IMR-90 (cell line): ENCODE results near the gene TCTA. TPM values are rescaled to one million over a fixed set of nuclear protein-coding genes. Genes with fewer than 3 reads are reported as not detected.
A peak's percentile ranks its signal among the peaks of the same experiment; 100 is the strongest.

Source experiments
- ATAC-seq: fragments of 200-7000 bp; cut with Tn5 transposase; 2 replicates; pipeline ENCODE4 v1.9.1; 2020; ENCODE audit warnings: low read depth, mild to moderate bottlenecking, moderate library complexity
- BruUV-seq: library from RNA; stranded (reverse); fragments of 400-500 nt; replicated peaks from 2 replicates; lab custom pipeline; 2021; lab: Mats Ljungman, UMichigan
- CTCF ChIA-PET: fragments of 300-600 bp; formaldehyde crosslinking; extraction: SDS; loops from one replicate; lab custom pipeline; 2021; ENCODE audit warnings: antibody characterized with exemption; lab: Yijun Ruan, JAX
- POLR2A ChIA-PET: fragments of 300-600 bp; sonication (Branson Sonifier 250); formaldehyde crosslinking; loops from one replicate; lab custom pipeline; 2022; ENCODE audit warnings: antibody characterized with exemption; ENCODE audit not compliant: unreplicated experiment; lab: Charles Lee
- DNase-seq: peaks from one replicate; pipeline ENCODE4 v3.0.0; 2013
- H2AFZ ChIP-seq: replicated peaks from 2 replicates; pipeline ENCODE3; 2013; ENCODE audit warnings: low read length, mild to moderate bottlenecking; ENCODE audit not compliant: poor library complexity
- H2AK5ac ChIP-seq: 2 replicates; pipeline ENCODE4 v1.6.1; 2013; ENCODE audit warnings: low read depth, low read length, inconsistent platforms
- H2AK9ac ChIP-seq: replicated peaks from 2 replicates; pipeline ENCODE3; 2013; ENCODE audit warnings: mild to moderate bottlenecking, low read depth, low read length, moderate library complexity; ENCODE audit not compliant: poor library complexity
- H2BK120ac ChIP-seq: 2 replicates; pipeline ENCODE4 v1.6.1; 2013; ENCODE audit warnings: low read depth, low read length, inconsistent platforms
- H2BK15ac ChIP-seq: 3 replicates; pipeline ENCODE4 v1.6.1; 2013; ENCODE audit warnings: low read depth, low read length, inconsistent platforms
- H2BK20ac ChIP-seq: 2 replicates; pipeline ENCODE4 v1.6.1; 2013; ENCODE audit warnings: low read depth, mild to moderate bottlenecking, inconsistent platforms, low read length, moderate library complexity
- H2BK5ac ChIP-seq: 2 replicates; pipeline ENCODE4 v1.6.1; 2013; ENCODE audit warnings: mild to moderate bottlenecking, low read depth, low read length, inconsistent platforms; ENCODE audit not compliant: poor library complexity, severe bottlenecking
- H3K14ac ChIP-seq: replicated peaks from 2 replicates; pipeline ENCODE4 v1.6.1; 2013; ENCODE audit warnings: low read depth, low read length, inconsistent platforms
- H3K18ac ChIP-seq: 2 replicates; pipeline ENCODE4 v1.6.1; 2013; ENCODE audit warnings: low read depth, low read length, control low read depth
- H3K23ac ChIP-seq: 2 replicates; pipeline ENCODE4 v1.6.1; 2013; ENCODE audit warnings: low read depth, low read length, inconsistent platforms
- H3K27ac ChIP-seq: 2 replicates; pipeline ENCODE4 v1.5.1; 2013; ENCODE audit warnings: mild to moderate bottlenecking, control low read depth, low read length; ENCODE audit not compliant: insufficient read depth
- H3K27me3 ChIP-seq: 2 replicates; pipeline ENCODE4 v1.6.1; 2013; ENCODE audit warnings: low read length; ENCODE audit not compliant: control insufficient read depth, insufficient read depth
- H3K36me3 ChIP-seq: 2 replicates; pipeline ENCODE4 v1.6.1; 2013; ENCODE audit warnings: low read length, mixed read lengths; ENCODE audit not compliant: control insufficient read depth, insufficient read depth
- H3K4ac ChIP-seq: 2 replicates; pipeline ENCODE4 v1.6.1; 2013; ENCODE audit warnings: low read depth, low read length, inconsistent platforms
- H3K4me1 ChIP-seq: 2 replicates; pipeline ENCODE4 v1.6.1; 2013; ENCODE audit warnings: low read length, mixed read lengths; ENCODE audit not compliant: control insufficient read depth, insufficient read depth
- H3K4me2 ChIP-seq: 2 replicates; pipeline ENCODE4 v1.6.1; 2013; ENCODE audit warnings: low read depth, mild to moderate bottlenecking, control low read depth, low read length, moderate library complexity
- H3K4me3 ChIP-seq: 2 replicates; pipeline ENCODE4 v1.5.1; 2013; ENCODE audit warnings: low read depth, mild to moderate bottlenecking, control low read depth, low read length, moderate library complexity; ENCODE audit not compliant: insufficient read depth
- H3K56ac ChIP-seq: 2 replicates; pipeline ENCODE4 v1.6.1; 2013; ENCODE audit warnings: low read length, inconsistent platforms; ENCODE audit not compliant: insufficient read depth; ENCODE audit errors: extremely low read depth
- H3K79me1 ChIP-seq, 2 experiments: 2 replicates each; pipeline ENCODE4 v1.6.1; 2013; ENCODE audit warnings: low read length in 2 of 2, inconsistent platforms in 1 of 2, low read depth in 1 of 2
- H3K9ac ChIP-seq: 2 replicates; pipeline ENCODE4 v1.6.1; 2013; ENCODE audit warnings: low read depth, low read length, control low read depth
- H3K9me1 ChIP-seq: 2 replicates; pipeline ENCODE4 v1.6.1; 2013; ENCODE audit warnings: low read length, inconsistent platforms; ENCODE audit not compliant: insufficient read depth
- H3K9me3 ChIP-seq: 2 replicates; pipeline ENCODE4 v1.6.1; 2013; ENCODE audit warnings: low read length; ENCODE audit not compliant: control insufficient read depth, insufficient read depth
- H4K20me1 ChIP-seq: 2 replicates; pipeline ENCODE4 v1.6.1; 2013; ENCODE audit warnings: low read length, inconsistent platforms; ENCODE audit not compliant: insufficient read depth
- H4K5ac ChIP-seq: 2 replicates; pipeline ENCODE4 v1.6.1; 2013; ENCODE audit warnings: mild to moderate bottlenecking, low read depth, low read length, control low read depth
- H4K8ac ChIP-seq, 2 experiments: 2 replicates each; pipeline ENCODE4 v1.6.1; 2013; ENCODE audit warnings: low read depth in 2 of 2, low read length in 2 of 2, control low read depth in 1 of 2, inconsistent platforms in 1 of 2
- H4K91ac ChIP-seq: 2 replicates; pipeline ENCODE4 v1.6.1; 2013; ENCODE audit warnings: low read depth, low read length, inconsistent platforms; ENCODE audit not compliant: insufficient read depth
- BHLHE40 ChIP-seq: fragments of 150-350 bp; IDR thresholded peaks from 2 replicates; pipeline ENCODE4 v1.6.1; 2016; ENCODE audit warnings: mild to moderate bottlenecking, low read depth, low read length
- CEBPB ChIP-seq: IDR thresholded peaks from 2 replicates; pipeline ENCODE4 v1.6.1; 2012; ENCODE audit warnings: low read depth, low read length, improper control_type of control experiment
- CHD1 ChIP-seq: IDR thresholded peaks from 2 replicates; pipeline ENCODE4 v1.6.1; 2012; ENCODE audit warnings: low read depth, low read length, improper control_type of control experiment
- ELK1 ChIP-seq: fragments of 150-350 bp; IDR thresholded peaks from 2 replicates; pipeline ENCODE4 v1.6.1; 2016; ENCODE audit warnings: low read depth, mild to moderate bottlenecking, low read length, moderate library complexity, borderline replicate concordance
- FOS ChIP-seq: fragments of 150-350 bp; IDR thresholded peaks from 2 replicates; pipeline ENCODE4 v1.6.1; 2016; ENCODE audit warnings: low read depth, low read length
- MAFK ChIP-seq: IDR thresholded peaks from 2 replicates; pipeline ENCODE4 v1.6.1; 2012; ENCODE audit warnings: low read depth, low read length, improper control_type of control experiment
- MAZ ChIP-seq: IDR thresholded peaks from 2 replicates; pipeline ENCODE4 v1.6.1; 2012; ENCODE audit warnings: low read depth, mild to moderate bottlenecking, low read length, improper control_type of control experiment, moderate library complexity, borderline replicate concordance
- MXI1 ChIP-seq: IDR thresholded peaks from 2 replicates; pipeline ENCODE4 v1.6.1; 2012; ENCODE audit warnings: low read depth, mild to moderate bottlenecking, low read length, moderate library complexity, borderline replicate concordance
- NFE2L2 ChIP-seq: fragments of 150-350 bp; IDR thresholded peaks from 2 replicates; pipeline ENCODE4 v1.6.1; 2016; ENCODE audit warnings: low read depth, mild to moderate bottlenecking, low read length
- POLR2A ChIP-seq: IDR thresholded peaks from 2 replicates; pipeline ENCODE4 v1.6.1; 2012; ENCODE audit warnings: mild to moderate bottlenecking, low read depth, low read length
- RAD21 ChIP-seq: IDR thresholded peaks from 2 replicates; pipeline ENCODE4 v1.6.1; 2012; ENCODE audit warnings: low read length, improper control_type of control experiment
- RCOR1 ChIP-seq: IDR thresholded peaks from 2 replicates; pipeline ENCODE4 v1.6.1; 2012; ENCODE audit warnings: mild to moderate bottlenecking, low read length, improper control_type of control experiment; ENCODE audit not compliant: insufficient replicate concordance
- SMC3 ChIP-seq: fragments of 150-350 bp; IDR thresholded peaks from 2 replicates; pipeline ENCODE4 v1.6.1; 2016; ENCODE audit warnings: low read depth, mild to moderate bottlenecking, antibody characterized with exemption, low read length, moderate library complexity
- USF2 ChIP-seq: fragments of 150-350 bp; IDR thresholded peaks from 2 replicates; pipeline ENCODE4 v1.6.1; 2017; ENCODE audit warnings: mild to moderate bottlenecking, antibody characterized with exemption, low read length, low read depth
- WGBS, 2 experiments: methylation state at CpG; one replicate each; pipeline versions ENCODE4 v1.1.5 to v1.1.7; 2013; ENCODE audit warnings: missing lambda C conversion rate in 2 of 2; ENCODE audit not compliant: insufficient read length in 1 of 2; ENCODE audit errors: extremely low coverage in 2 of 2; 5-methylcytosine and 5-hydroxymethylcytosine counted together
- dilution Hi-C: fragments of 300-500 bp; cut with HindIII; formaldehyde crosslinking; loops from one replicate; pipeline ENCODE4 v1.14.3; 2018; ENCODE audit warnings: low sequenced_read_pairs; ENCODE audit not compliant: unreplicated experiment
- in situ Hi-C: fragments of 300-500 bp; cut with MboI; formaldehyde crosslinking; loops from 3 replicates; pipeline ENCODE4 v1.14.3; 2019; ENCODE audit warnings: low sequenced_read_pairs, inconsistent platforms, mixed read lengths
- intact Hi-C: fragments of 100-400 bp; cut with micrococcal nuclease; formaldehyde crosslinking; loops from 2 replicates; pipeline ENCODE4 v1.10.0; 2022
- polyA plus RNA-seq, 3 experiments: library from polyadenylated mRNA; depleted of rRNA; stranded (reverse); fragments of >200 nt; gene quantifications; 2 replicates each; pipeline ENCODE4 v1.2.3, GENCODE V29; 2012; ENCODE audit warnings: low replicate concordance in 1 of 3
- total RNA-seq: library from RNA; depleted of rRNA; stranded (reverse); fragments of >200 nt; gene quantifications from 2 replicates; pipeline ENCODE4 v1.2.3, GENCODE V29; 2012
- TF ChIP-seq, protein P1 (sequence below): conservative IDR thresholded peaks from 2 replicates; pipeline ENCODE4 v1.5.1; 2012; ENCODE audit warnings: mild to moderate bottlenecking, low read depth, low read length, improper control_type of control experiment

The TCTA gene
- total and polyA plus RNA-seq, 2 of the 4 experiments (the other 2 are of a cell fraction), result 15.1 to 46.6 TPM

GRCh38 chr3:49445391-49445790 is 33.2 kb downstream of the TCTA start:
- H2BK120ac ChIP-seq, result no peak overlapping the region
- POLR2A ChIA-PET, result interaction anchor here (0.6 kb wide), 1 partner anchor 108 kb away, joined by 7 read pairs; no protein-coding TSS in a partner anchor
- H2AK5ac ChIP-seq, result peak overlapping the region; percentile 73; the same call in 1 of the 2 replicates
- H3K9me3 ChIP-seq, result no peaks in the 10 kb centered on the region
- no peak overlapping the region for H3K4me2 ChIP-seq
- in situ Hi-C loops (loop anchor here (5.0 to 25.0 kb wide), 2 partner anchors 103 to 283 kb away; partner anchors contain the start of genes CCDC71, KLHDC8B and USP4), intact Hi-C loops (no loop called here), dilution Hi-C loops (no loop called here)
- no peak overlapping the region for H4K91ac ChIP-seq
- CTCF ChIA-PET, result interaction anchor here (0.6 kb wide), 1 partner anchor 297 kb away, joined by 5 read pairs; no protein-coding TSS in a partner anchor
- no peak overlapping the region for H4K8ac ChIP-seq
- no peaks in the 10 kb centered on the region for H3K27me3 ChIP-seq
- H3K9me1 ChIP-seq, result peaks cover 4% of the 10 kb centered on the region; the same call in 1 of the 2 replicates
- no peak overlapping the region for H2AK9ac ChIP-seq
- H2BK20ac ChIP-seq, result no peak overlapping the region
- no peak overlapping the region for H4K5ac ChIP-seq
- no peak overlapping the region for H3K23ac ChIP-seq
- H3K9ac ChIP-seq, result no peak overlapping the region
- no peak overlapping the region for H2BK5ac ChIP-seq
- no peak overlapping the region for H3K18ac ChIP-seq
- no peak overlapping the region for H3K4me3 ChIP-seq
- H3K14ac ChIP-seq, result no peak overlapping the region
- DNase-seq (no peak), ATAC-seq (no peak)
- no peak overlapping the region for H2BK15ac ChIP-seq
- H3K4me1 ChIP-seq, result peaks cover 4% of the 10 kb centered on the region
- no peak overlapping the region for H3K56ac ChIP-seq
- BruUV-seq, result no TSS peak
- no peaks in the 10 kb centered on the region for H4K20me1 ChIP-seq
- no peaks in the 10 kb centered on the region for H3K36me3 ChIP-seq
- H3K27ac ChIP-seq, result no peak overlapping the region
- H3K4ac ChIP-seq, result no peak overlapping the region
- WGBS, 2 experiments, result no CpG with 5 or more reads among the region's 5 CpGs
- TF ChIP-seq USF2 (no peak), RAD21 (no peak), NFE2L2 (no peak), RCOR1 (no peak), MAFK (no peak), CHD1 (no peak), MXI1 (no peak), MAZ (no peak), POLR2A (no peak), FOS (no peak), CEBPB (no peak), BHLHE40 (no peak), SMC3 (no peak), ELK1 (no peak)
- TF ChIP-seq, protein P1, sequence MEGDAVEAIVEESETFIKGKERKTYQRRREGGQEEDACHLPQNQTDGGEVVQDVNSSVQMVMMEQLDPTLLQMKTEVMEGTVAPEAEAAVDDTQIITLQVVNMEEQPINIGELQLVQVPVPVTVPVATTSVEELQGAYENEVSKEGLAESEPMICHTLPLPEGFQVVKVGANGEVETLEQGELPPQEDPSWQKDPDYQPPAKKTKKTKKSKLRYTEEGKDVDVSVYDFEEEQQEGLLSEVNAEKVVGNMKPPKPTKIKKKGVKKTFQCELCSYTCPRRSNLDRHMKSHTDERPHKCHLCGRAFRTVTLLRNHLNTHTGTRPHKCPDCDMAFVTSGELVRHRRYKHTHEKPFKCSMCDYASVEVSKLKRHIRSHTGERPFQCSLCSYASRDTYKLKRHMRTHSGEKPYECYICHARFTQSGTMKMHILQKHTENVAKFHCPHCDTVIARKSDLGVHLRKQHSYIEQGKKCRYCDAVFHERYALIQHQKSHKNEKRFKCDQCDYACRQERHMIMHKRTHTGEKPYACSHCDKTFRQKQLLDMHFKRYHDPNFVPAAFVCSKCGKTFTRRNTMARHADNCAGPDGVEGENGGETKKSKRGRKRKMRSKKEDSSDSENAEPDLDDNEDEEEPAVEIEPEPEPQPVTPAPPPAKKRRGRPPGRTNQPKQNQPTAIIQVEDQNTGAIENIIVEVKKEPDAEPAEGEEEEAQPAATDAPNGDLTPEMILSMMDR, result no peak
- no peaks in the 10 kb centered on the region; a peak in 1 of 4 replicates for H3K79me1 ChIP-seq
- no peak overlapping the region for H2AFZ ChIP-seq
